Endothelial cell of umbilical vein (primary cell): Measurements from ENCODE around the gene SLC5A6. TPM values are rescaled to one million over a fixed set of nuclear protein-coding genes. Genes with fewer than 3 reads are reported as not detected.

Experiments
- BruUV-seq: library from RNA; stranded (reverse); fragments of 400-500 nt; replicated peaks from 2 replicates; lab custom pipeline; 2021; lab: Mats Ljungman, UMichigan
- CTCF ChIA-PET: fragments of 300-600, 350-600 bp; sonication (Branson Sonifier 250); formaldehyde crosslinking; loops from one replicate; lab custom pipeline; 2021; ENCODE audit warnings: antibody characterized with exemption, inconsistent platforms; lab: Charles Lee
- POLR2A ChIA-PET: fragments of 300-600, 350-600 bp; sonication (Branson Sonifier 250); formaldehyde crosslinking; loops from one replicate; lab custom pipeline; 2021; ENCODE audit warnings: antibody characterized with exemption, inconsistent platforms; lab: Charles Lee
- DNase-seq: peaks from one replicate; pipeline ENCODE4 v3.0.0-alpha.2; 2011; ENCODE audit warnings: low read depth, low spot score
- FAIRE-seq: peaks from 2 replicates; lab custom pipeline; 2011; peaks lifted over from hg19 to GRCh38; lab: Jason Lieb, UNC
- H2AFZ ChIP-seq: 2 replicates; pipeline ENCODE4 v1.6.0; 2012; ENCODE audit warnings: low read depth, low read length, control low read depth, inconsistent platforms
- H3K27ac ChIP-seq: 2 replicates; pipeline ENCODE4 v1.5.1; 2011; ENCODE audit warnings: low read depth, mild to moderate bottlenecking, control low read depth, low read length, moderate library complexity; ENCODE audit not compliant: insufficient read depth
- H3K27me3 ChIP-seq, 2 experiments: 2 replicates each; pipeline versions ENCODE4 v1.6.0 to v1.6.1; 2011; ENCODE audit warnings: low read length in 2 of 2, mixed read lengths in 1 of 2; ENCODE audit not compliant: control insufficient read depth in 2 of 2, insufficient read depth in 2 of 2
- H3K36me3 ChIP-seq, 2 experiments: 2 replicates in 1 of 2; 3 replicates in 1 of 2; pipeline ENCODE4 v1.5.1; 2011; ENCODE audit warnings: low read length in 2 of 2, mild to moderate bottlenecking in 1 of 2, moderate library complexity in 1 of 2; ENCODE audit not compliant: control insufficient read depth in 2 of 2, insufficient read depth in 2 of 2; ENCODE audit errors: extremely low read depth in 1 of 2
- H3K4me1 ChIP-seq: 3 replicates; pipeline ENCODE4 v1.5.1; 2011; ENCODE audit warnings: mild to moderate bottlenecking, low read length; ENCODE audit not compliant: control insufficient read depth, insufficient read depth; ENCODE audit errors: extremely low read depth
- H3K4me2 ChIP-seq: 2 replicates; pipeline ENCODE4 v1.6.1; 2011; ENCODE audit warnings: low read length, control low read depth, mixed read lengths; ENCODE audit not compliant: insufficient read depth
- H3K4me3 ChIP-seq, 3 experiments: fragments of 200-600 bp in 1 of 3; sonication (generic), shearing (Covaris generic) in 1 of 3; replicated peaks in 1 of 3; 2 replicates each; pipeline ENCODE4 v1.5.1; 2011 to 2016; ENCODE audit warnings: control low read depth in 3 of 3, low read length in 3 of 3, mild to moderate bottlenecking in 2 of 3, inconsistent platforms in 1 of 3, low read depth in 1 of 3, moderate library complexity in 1 of 3; ENCODE audit not compliant: insufficient read depth in 1 of 3
- H3K79me2 ChIP-seq: 2 replicates; pipeline ENCODE4 v1.6.0; 2012; ENCODE audit warnings: low read length, inconsistent platforms; ENCODE audit not compliant: control insufficient read depth, insufficient read depth
- H3K9ac ChIP-seq: replicated peaks from 2 replicates; pipeline ENCODE3; 2011; ENCODE audit warnings: low read length, control low read depth; ENCODE audit not compliant: insufficient read depth; ENCODE audit errors: extremely low read depth
- H3K9me1 ChIP-seq: replicated peaks from 3 replicates; pipeline ENCODE4 v1.6.0; 2011; ENCODE audit warnings: mild to moderate bottlenecking, low read length; ENCODE audit not compliant: control insufficient read depth, insufficient read depth; ENCODE audit errors: extremely low read depth
- H3K9me3 ChIP-seq: replicated peaks from 2 replicates; pipeline ENCODE4 v1.5.1; 2012; ENCODE audit warnings: low read length, inconsistent platforms; ENCODE audit not compliant: control insufficient read depth, insufficient read depth
- H4K20me1 ChIP-seq: replicated peaks from 2 replicates; pipeline ENCODE3; 2011; ENCODE audit warnings: mild to moderate bottlenecking, low read length; ENCODE audit not compliant: control insufficient read depth, insufficient read depth; ENCODE audit errors: extremely low read depth
- CTCF ChIP-seq, 2 donors: IDR thresholded peaks; 1 replicate in 1 of 2; 2 replicates in 1 of 2; pipeline ENCODE4 v1.5.1; 2011; ENCODE audit warnings: low read length in 2 of 2, mild to moderate bottlenecking in 2 of 2, moderate library complexity in 2 of 2, control low read depth in 1 of 2, inconsistent platforms in 1 of 2, low read depth in 1 of 2; ENCODE audit not compliant: insufficient read depth in 1 of 2; ENCODE audit errors: extremely low read depth in 1 of 2
- EZH2 ChIP-seq: IDR thresholded peaks from 2 replicates; pipeline ENCODE4 v1.6.1; 2012; ENCODE audit warnings: borderline replicate concordance, low read depth, mild to moderate bottlenecking, moderate library complexity, low read length, inconsistent platforms; ENCODE audit not compliant: severe bottlenecking
- FOS ChIP-seq: IDR thresholded peaks from 2 replicates; pipeline ENCODE4 v1.6.1; 2011; ENCODE audit warnings: mild to moderate bottlenecking, low read length, moderate library complexity, borderline replicate concordance; ENCODE audit not compliant: insufficient read depth
- GATA2 ChIP-seq: IDR thresholded peaks from 2 replicates; pipeline ENCODE4 v1.7.0; 2011; ENCODE audit warnings: low read depth, mild to moderate bottlenecking, moderate library complexity, mixed read lengths, low read length; ENCODE audit not compliant: insufficient read length, insufficient read depth
- MAX ChIP-seq: IDR thresholded peaks from 2 replicates; pipeline ENCODE4 v1.6.1; 2011; ENCODE audit not compliant: insufficient read depth, insufficient read length
- POLR2A ChIP-seq: IDR thresholded peaks from 2 replicates; pipeline ENCODE4 v1.6.1; 2012; ENCODE audit warnings: low read depth, mild to moderate bottlenecking, control low read depth, low read length
- POLR2AphosphoS5 ChIP-seq: IDR thresholded peaks from 2 replicates; pipeline ENCODE4 v1.6.1; 2012; ENCODE audit warnings: low read depth, mild to moderate bottlenecking, control low read depth, low read length, moderate library complexity; ENCODE audit not compliant: insufficient read depth
- dilution Hi-C: fragments of 300-500 bp; cut with MboI; formaldehyde crosslinking; loops from one replicate; pipeline ENCODE4 v1.15.0; 2019; ENCODE audit warnings: low sequenced_read_pairs; ENCODE audit not compliant: extremely low pct_ligation_motif_present
- intact Hi-C: fragments of 100-400 bp; cut with micrococcal nuclease; formaldehyde crosslinking; loops from one replicate; pipeline ENCODE4 v1.10.0; 2022
- polyA plus RNA-seq, 4 experiments: library from polyadenylated mRNA; depleted of rRNA in 3 of 4; stranded (reverse) in 3 of 4; unstranded in 1 of 4; fragments of >200 nt; gene quantifications; 2 replicates each; pipeline versions ENCODE4 v1.2.1 to v1.2.3, GENCODE V29; 2011 to 2012; ENCODE audit warnings: missing spikeins in 1 of 4
- total RNA-seq: library from RNA; stranded (reverse); gene quantifications from 2 replicates; pipeline ENCODE4 v1.2.3, GENCODE V29; 2021

The SLC5A6 gene
- total and polyA plus RNA-seq, 2 donors (not counting 3 experiments of a cell fraction or from before 2014, with no cell fraction given): 52.0 to 92.5 TPM

GRCh38 chr2:27203741-27204140 is 8.3 kb downstream of the SLC5A6 start:
- no TSS peak for BruUV-seq
- peaks cover 5% of the 10 kb centered on the region for H3K79me2 ChIP-seq
- dilution Hi-C loops (no loop called here), intact Hi-C loops (no loop called here)
- no peak overlapping the region for H2AFZ ChIP-seq
- no peak overlapping the region for H3K4me2 ChIP-seq
- H3K4me1 ChIP-seq: no peaks in the 10 kb centered on the region
- no peak overlapping the region for H3K9ac ChIP-seq
- H3K9me1 ChIP-seq: no peaks in the 10 kb centered on the region
- ChIA-PET POLR2A (no interaction called here), CTCF (interaction anchor here (1.7 to 2.0 kb wide), 2 partner anchors 12 to 34 kb away, joined by 5 to 8 read pairs; no protein-coding TSS in a partner anchor)
- TF ChIP-seq MAX (no peak), POLR2A (no peak), GATA2 (no peak), EZH2 (no peak), FOS (no peak), CTCF (IDR thresholded peaks at IDR 0.05; ENCODE audit: extremely low read depth in 1 of 2, insufficient read depth in 1 of 2, low read depth in 1 of 2, low read length in 2 of 2) (no peak), POLR2AphosphoS5 (no peak)
- H3K27me3 ChIP-seq: no peaks in the 10 kb centered on the region
- H4K20me1 ChIP-seq: no peaks in the 10 kb centered on the region
- DNase-seq (no peak), FAIRE-seq (no peak)
- H3K9me3 ChIP-seq: no peaks in the 10 kb centered on the region
- H3K4me3 ChIP-seq: no peak overlapping the region
- peaks cover 32 to 58% of the 10 kb centered on the region in 2 experiments for H3K36me3 ChIP-seq
- no peak overlapping the region for H3K27ac ChIP-seq
